Tibial artery (tissue), 4 donors: ENCODE results near the gene ECI1.

Experiments used
- DNase-seq, 2 donors: peaks; one replicate each; pipeline ENCODE4 v3.0.0-alpha.2; 2019
- H3K27ac ChIP-seq, 2 donors: fragments of 200-600 bp; sonication (generic) in 1 of 2; 1 replicate in 1 of 2; 2 replicates in 1 of 2; pipeline ENCODE4 v1.5.1; 2018 to 2019; ENCODE audit warnings: mild to moderate bottlenecking in 1 of 2
- H3K27me3 ChIP-seq, 2 donors: fragments of 200-600 bp; sonication (generic) in 1 of 2; one replicate each; pipeline versions ENCODE4 v1.5.1 to v1.6.0; 2016 to 2019
- H3K36me3 ChIP-seq, 3 donors: fragments of 200-600 bp; sonication (generic) in 2 of 3; one replicate each; pipeline ENCODE4 v1.5.1; 2016 to 2019; ENCODE audit warnings: mild to moderate bottlenecking in 2 of 3
- H3K4me1 ChIP-seq, 4 donors: fragments of 200-600 bp; sonication (generic) in 2 of 4; 1 replicate in 3 of 4; 2 replicates in 1 of 4; pipeline ENCODE4 v1.5.1; 2016 to 2019
- H3K4me3 ChIP-seq, 2 donors: fragments of 200-600 bp; sonication (generic) in 1 of 2; 1 replicate in 1 of 2; 2 replicates in 1 of 2; pipeline ENCODE4 v1.5.1; 2018 to 2019; ENCODE audit warnings: mild to moderate bottlenecking in 2 of 2
- H3K9me3 ChIP-seq, 3 donors: fragments of 200-600 bp; sonication (generic) in 1 of 3; one replicate each; pipeline ENCODE4 v1.5.1; 2016 to 2019
- intact Hi-C: fragments of 100-400 bp; cut with DNase I; formaldehyde crosslinking; loops from one replicate; pipeline ENCODE4 v1.15.0; 2023; ENCODE audit warnings: low total_unique reads
- TF ChIP-seq, protein P1 (sequence below), 2 experiments: fragments of 200-600 bp in 1 of 2; fragments of 450-650 bp in 1 of 2; IDR thresholded peaks; one replicate each; pipeline ENCODE4 v1.5.1; 2017 to 2019; ENCODE audit warnings: antibody characterized with exemption in 2 of 2, mild to moderate bottlenecking in 1 of 2, moderate library complexity in 1 of 2

ECI1 gene

GRCh38 chr16:2282866-2283555, 31.6 kb upstream of the ECI1 start:
- peaks cover 14 to 86% (median 64%) of the 10 kb centered on the region in 3 donors for H3K36me3 ChIP-seq
- TF ChIP-seq, protein P1, sequence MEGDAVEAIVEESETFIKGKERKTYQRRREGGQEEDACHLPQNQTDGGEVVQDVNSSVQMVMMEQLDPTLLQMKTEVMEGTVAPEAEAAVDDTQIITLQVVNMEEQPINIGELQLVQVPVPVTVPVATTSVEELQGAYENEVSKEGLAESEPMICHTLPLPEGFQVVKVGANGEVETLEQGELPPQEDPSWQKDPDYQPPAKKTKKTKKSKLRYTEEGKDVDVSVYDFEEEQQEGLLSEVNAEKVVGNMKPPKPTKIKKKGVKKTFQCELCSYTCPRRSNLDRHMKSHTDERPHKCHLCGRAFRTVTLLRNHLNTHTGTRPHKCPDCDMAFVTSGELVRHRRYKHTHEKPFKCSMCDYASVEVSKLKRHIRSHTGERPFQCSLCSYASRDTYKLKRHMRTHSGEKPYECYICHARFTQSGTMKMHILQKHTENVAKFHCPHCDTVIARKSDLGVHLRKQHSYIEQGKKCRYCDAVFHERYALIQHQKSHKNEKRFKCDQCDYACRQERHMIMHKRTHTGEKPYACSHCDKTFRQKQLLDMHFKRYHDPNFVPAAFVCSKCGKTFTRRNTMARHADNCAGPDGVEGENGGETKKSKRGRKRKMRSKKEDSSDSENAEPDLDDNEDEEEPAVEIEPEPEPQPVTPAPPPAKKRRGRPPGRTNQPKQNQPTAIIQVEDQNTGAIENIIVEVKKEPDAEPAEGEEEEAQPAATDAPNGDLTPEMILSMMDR (IDR thresholded peaks at IDR 0.05): no peak
- no peak overlapping the region for H3K4me3 ChIP-seq
- no peaks in the 10 kb centered on the region for H3K27me3 ChIP-seq
- DNase-seq: no peak
- intact Hi-C loops: no loop called here
- H3K27ac ChIP-seq: no peak overlapping the region
- no peaks in the 10 kb centered on the region for H3K4me1 ChIP-seq
- no peaks in the 10 kb centered on the region for H3K9me3 ChIP-seq

GRCh38 chr16:2282262-2282661, 30.9 kb upstream of the ECI1 start:
- intact Hi-C loops: no loop called here

DNA sequence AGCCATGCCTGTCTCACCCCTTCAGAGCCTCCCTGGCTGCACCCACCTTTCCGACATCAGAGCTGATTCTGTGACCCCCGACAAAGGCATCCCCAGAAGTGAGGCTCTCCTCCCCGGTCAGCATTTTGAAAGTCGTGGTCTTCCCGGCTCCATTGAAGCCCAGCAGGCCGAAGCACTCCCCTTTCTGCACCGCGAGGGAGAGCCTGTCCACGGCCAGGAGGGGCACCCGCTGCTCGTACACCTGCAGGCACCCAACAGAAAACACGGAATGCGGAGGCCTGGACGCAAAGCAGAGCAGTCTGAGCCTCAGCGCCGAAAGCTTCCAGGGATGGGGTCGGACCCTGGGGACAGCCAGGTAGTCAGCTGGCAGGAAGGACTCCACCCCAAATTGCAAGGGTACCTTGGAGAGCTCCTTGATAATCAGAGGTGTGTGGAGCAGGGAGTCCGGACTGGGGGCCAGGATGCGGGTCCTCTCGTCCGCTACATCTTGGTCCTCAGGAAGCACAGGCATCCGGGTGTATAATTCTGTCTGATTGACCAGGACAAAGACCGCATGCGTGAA, 29.7 kb upstream of the ECI1 start:
- no peak overlapping the region for H3K27ac ChIP-seq
- no peaks in the 10 kb centered on the region for H3K27me3 ChIP-seq
- peaks cover 14 to 82% (median 61%) of the 10 kb centered on the region in 3 donors for H3K36me3 ChIP-seq
- no peak overlapping the region for H3K4me3 ChIP-seq
- intact Hi-C loops: no loop called here
- H3K9me3 ChIP-seq: no peaks in the 10 kb centered on the region
- TF ChIP-seq, protein P1 (IDR thresholded peaks at IDR 0.05): no peak
- no peak for DNase-seq
- H3K4me1 ChIP-seq: no peaks in the 10 kb centered on the region

More at GRCh38 chr16:2282262-2282661, 30.9 kb upstream of the ECI1 start:
- TF ChIP-seq, protein P1 (IDR thresholded peaks at IDR 0.05): no peak
- no peak for DNase-seq
- H3K36me3 ChIP-seq: peaks cover 14 to 86% (median 64%) of the 10 kb centered on the region in 3 donors
- no peaks in the 10 kb centered on the region for H3K9me3 ChIP-seq
- H3K27me3 ChIP-seq: no peaks in the 10 kb centered on the region
- no peak overlapping the region for H3K4me3 ChIP-seq
- no peaks in the 10 kb centered on the region for H3K4me1 ChIP-seq
- no peak overlapping the region for H3K27ac ChIP-seq

- H3K4me1 ChIP-seq: no peaks in the 10 kb centered on the region
- H3K4me3 ChIP-seq: no peak overlapping the region
- no peak for DNase-seq
- no peaks in the 10 kb centered on the region for H3K9me3 ChIP-seq
- TF ChIP-seq, protein P1 (IDR thresholded peaks at IDR 0.05): no peak
- H3K27ac ChIP-seq: no peak overlapping the region
- intact Hi-C loops: no loop called here
- H3K36me3 ChIP-seq: peaks cover 14 to 82% (median 62%) of the 10 kb centered on the region in 3 donors
- no peaks in the 10 kb centered on the region for H3K27me3 ChIP-seq
Observed at GRCh38 chr16:2280461-2280860, 29.1 kb upstream of the ECI1 start.

- H3K4me3 ChIP-seq: no peak overlapping the region
- H3K36me3 ChIP-seq: peaks cover 7 to 70% (median 49%) of the 10 kb centered on the region in 3 donors
- TF ChIP-seq, protein P1 (IDR thresholded peaks at IDR 0.05): no peak
Observed at GRCh38 chr16:2278956-2279800, 27.8 kb upstream of the ECI1 start.

More at GRCh38 chr16:2278956-2279800, 27.8 kb upstream of the ECI1 start:
- H3K4me1 ChIP-seq: no peaks in the 10 kb centered on the region
- H3K27me3 ChIP-seq: no peaks in the 10 kb centered on the region
- no peak for DNase-seq
- no peaks in the 10 kb centered on the region for H3K9me3 ChIP-seq
- H3K27ac ChIP-seq: no peak overlapping the region
- intact Hi-C loops: no loop called here
